Measurements from ENCODE around the gene AUTS2.

Gene AUTS2

GRCh38 chr7:70693686-70694433, 1095.6 kb downstream of the AUTS2 start:
- DNase-seq: peak; percentile 63 to 68

- DNase-seq: peak; percentile 25 to 31
Measured at GRCh38 chr7:70694434-70694970, 1096.2 kb downstream of the AUTS2 start.

- DNase-seq: no peak
Measured at GRCh38 chr7:70694971-70695794, 1096.9 kb downstream of the AUTS2 start.

- DNase-seq: no peak
Measured at GRCh38 chr7:70695795-70696083, 1097.5 kb downstream of the AUTS2 start.

GRCh38 chr7:70696201-70696754, 1098.0 kb downstream of the AUTS2 start:
- no peak for DNase-seq

GRCh38 chr7:70698219-70698832, 1100.1 kb downstream of the AUTS2 start:
- peak; percentile 26 to 61 for DNase-seq

GRCh38 chr7:70699271-70699670, 1101.0 kb downstream of the AUTS2 start:
- DNase-seq: no peak

GRCh38 chr7:70700055-70700940, 1102.0 kb downstream of the AUTS2 start:
- no peak for DNase-seq

- no peak for DNase-seq
Measured at GRCh38 chr7:70700941-70701425, 1102.7 kb downstream of the AUTS2 start.

- DNase-seq: no peak
Measured at GRCh38 chr7:70701477-70701876, 1103.2 kb downstream of the AUTS2 start.

- DNase-seq: no peak
Measured at GRCh38 chr7:70701991-70702390, 1103.7 kb downstream of the AUTS2 start.

GRCh38 chr7:70703785-70704184, 1105.5 kb downstream of the AUTS2 start:
- no peak for DNase-seq

- DNase-seq: no peak
Measured at GRCh38 chr7:70704831-70705346, 1106.6 kb downstream of the AUTS2 start.

GRCh38 chr7:70706204-70706603, 1107.9 kb downstream of the AUTS2 start:
- DNase-seq: no peak

- no peak for DNase-seq
Measured at GRCh38 chr7:70706698-70707097, 1108.4 kb downstream of the AUTS2 start.

GRCh38 chr7:70707823-70708243, 1109.6 kb downstream of the AUTS2 start:
- no peak for DNase-seq

GRCh38 chr7:70710011-70710480, 1111.8 kb downstream of the AUTS2 start:
- no peak for DNase-seq

GRCh38 chr7:70710651-70711050, 1112.4 kb downstream of the AUTS2 start:
- no peak for DNase-seq

- no peak for DNase-seq
Measured at GRCh38 chr7:70711452-70711851, 1113.2 kb downstream of the AUTS2 start.

- DNase-seq: no peak
Measured at GRCh38 chr7:70712942-70713341, 1114.7 kb downstream of the AUTS2 start.

GRCh38 chr7:70714506-70715038, 1116.3 kb downstream of the AUTS2 start:
- no peak for DNase-seq

All from CD4-positive, alpha-beta T cell treated with Interleukin-1 beta for 1 hour (primary cell).